SU-DHL-6 (cell line): ENCODE results near the gene BMP7.
"Not testable (repeated sequence)": the region's sequence is repeated elsewhere in the genome, so short reads cannot be mapped to it uniquely, and the experiment has no call there.

Experiments
- H2AFZ ChIP-seq: fragments of 200-600 bp; sonication (generic); 2 replicates; pipeline ENCODE4 v1.6.1; 2014; ENCODE audit warnings: low read depth, mild to moderate bottlenecking, moderate library complexity, mixed read lengths, antibody characterized with exemption, low read length; ENCODE audit not compliant: severe bottlenecking
- H3F3A ChIP-seq: fragments of 200-600 bp; shearing (Covaris generic); 2 replicates; pipeline ENCODE4 v1.6.0; 2016; ENCODE audit warnings: antibody characterized with exemption, mild to moderate bottlenecking; ENCODE audit not compliant: insufficient read depth
- H3K27ac ChIP-seq: fragments of 200-600 bp; sonication (generic); 2 replicates; pipeline ENCODE4 v1.5.1; 2016; ENCODE audit warnings: low read depth, mild to moderate bottlenecking, low read length, moderate library complexity, mixed read lengths
- H3K27me3 ChIP-seq: fragments of 200-600 bp; sonication (generic), shearing (Covaris generic); 2 replicates; pipeline ENCODE4 v1.6.0; 2014; ENCODE audit warnings: mild to moderate bottlenecking, low read length
- H3K36me3 ChIP-seq: fragments of 200-600 bp; sonication (generic); 2 replicates; pipeline ENCODE4 v1.6.1; 2014; ENCODE audit warnings: mild to moderate bottlenecking, low read length, mixed read lengths
- H3K4me2 ChIP-seq: fragments of 300-600, 200-600 bp; shearing (Covaris generic), sonication (generic); 2 replicates; pipeline ENCODE4 v1.6.0; 2014; ENCODE audit warnings: low read length, low read depth, mild to moderate bottlenecking; ENCODE audit not compliant: poor library complexity, severe bottlenecking
- H3K4me3 ChIP-seq: fragments of 200-600 bp; sonication (generic); 2 replicates; pipeline ENCODE4 v1.5.1; 2014; ENCODE audit warnings: antibody characterized with exemption, low read length, mild to moderate bottlenecking, mixed read lengths; ENCODE audit not compliant: insufficient read depth, poor library complexity, severe bottlenecking
- H3K79me2 ChIP-seq: fragments of 200-600 bp; sonication (generic); 2 replicates; pipeline ENCODE4 v1.6.1; 2014; ENCODE audit warnings: mild to moderate bottlenecking, low read length, moderate library complexity; ENCODE audit not compliant: insufficient read depth
- H3K9ac ChIP-seq: fragments of 200-600 bp; sonication (generic); 2 replicates; pipeline ENCODE4 v1.7.0; 2014; ENCODE audit warnings: mild to moderate bottlenecking, low read length
- H3K9me2 ChIP-seq: fragments of 200-600 bp; sonication (generic); replicated peaks from 2 replicates; pipeline ENCODE4 v1.6.1; 2014; ENCODE audit warnings: low read length; ENCODE audit not compliant: insufficient read depth
- H3K9me3 ChIP-seq: fragments of 200-600 bp; sonication (generic); 2 replicates; pipeline ENCODE4 v1.6.1; 2014; ENCODE audit warnings: low read length, mixed read lengths; ENCODE audit not compliant: insufficient read depth
- H4K20me1 ChIP-seq: fragments of 200-600 bp; sonication (generic); 2 replicates; pipeline ENCODE4 v1.6.1; 2014; ENCODE audit warnings: low read depth, mild to moderate bottlenecking, antibody characterized with exemption, low read length, moderate library complexity, mixed read lengths
- CTCF ChIP-seq: fragments of 200-600 bp; sonication (generic); IDR thresholded peaks from one replicate; pipeline ENCODE4 v1.5.1; 2017; ENCODE audit warnings: antibody characterized with exemption, mild to moderate bottlenecking, low read length, moderate library complexity; ENCODE audit not compliant: insufficient read depth, poor library complexity, severe bottlenecking
- EZH2phosphoT487 ChIP-seq: fragments of 200-600 bp; sonication (generic), shearing (Covaris generic); conservative IDR thresholded peaks from 2 replicates; pipeline ENCODE4 v1.6.1; 2018; ENCODE audit warnings: mild to moderate bottlenecking, antibody characterized with exemption, low read length, moderate library complexity, mixed read lengths

The BMP7 gene

GRCh38 chr20:57159193-57159851 is 107.1 kb downstream of the BMP7 start:
- no peak overlapping the region for H2AFZ ChIP-seq
- no peak overlapping the region for H3K9ac ChIP-seq
- no peaks in the 10 kb centered on the region for H3K36me3 ChIP-seq
- H3K79me2 ChIP-seq = no peaks in the 10 kb centered on the region
- H3F3A ChIP-seq = no peaks in the 10 kb centered on the region
- no peak overlapping the region for H3K4me2 ChIP-seq
- H3K9me3 ChIP-seq = no peaks in the 10 kb centered on the region
- H3K27ac ChIP-seq = no peak overlapping the region
- no peaks in the 10 kb centered on the region for H3K9me2 ChIP-seq
- H4K20me1 ChIP-seq = no peaks in the 10 kb centered on the region
- TF ChIP-seq CTCF (no peak), EZH2phosphoT487 (no peak)
- H3K4me3 ChIP-seq = no peak overlapping the region
- no peaks in the 10 kb centered on the region for H3K27me3 ChIP-seq

GRCh38 chr20:57158474-57158873 is 108.0 kb downstream of the BMP7 start:
- H3K4me3 ChIP-seq = no peak overlapping the region
- H3F3A ChIP-seq = no peaks in the 10 kb centered on the region
- H3K9me2 ChIP-seq = no peaks in the 10 kb centered on the region
- H3K27me3 ChIP-seq = no peaks in the 10 kb centered on the region
- no peak overlapping the region for H3K27ac ChIP-seq
- no peaks in the 10 kb centered on the region for H4K20me1 ChIP-seq
- H3K9ac ChIP-seq = no peak overlapping the region
- H3K36me3 ChIP-seq = no peaks in the 10 kb centered on the region
- TF ChIP-seq CTCF (no peak), EZH2phosphoT487 (no peak)
- H3K9me3 ChIP-seq = no peaks in the 10 kb centered on the region
- no peak overlapping the region for H3K4me2 ChIP-seq
- no peaks in the 10 kb centered on the region for H3K79me2 ChIP-seq
- H2AFZ ChIP-seq = no peak overlapping the region

GRCh38 chr20:57157787-57158186 is 108.7 kb downstream of the BMP7 start:
- H2AFZ ChIP-seq = not testable (repeated sequence)

GRCh38 chr20:57157106-57157691 is 109.2 kb downstream of the BMP7 start:
- no peak overlapping the region for H3K4me3 ChIP-seq
- no peaks in the 10 kb centered on the region for H3K9me2 ChIP-seq
- no peak overlapping the region for H3K9ac ChIP-seq
- H3K4me2 ChIP-seq = no peak overlapping the region
- H3K79me2 ChIP-seq = no peaks in the 10 kb centered on the region
- H3K9me3 ChIP-seq = no peaks in the 10 kb centered on the region
- H3F3A ChIP-seq = no peaks in the 10 kb centered on the region
- TF ChIP-seq CTCF (no peak), EZH2phosphoT487 (no peak)
- H3K36me3 ChIP-seq = no peaks in the 10 kb centered on the region
- no peak overlapping the region for H2AFZ ChIP-seq
- no peaks in the 10 kb centered on the region for H3K27me3 ChIP-seq
- no peak overlapping the region for H3K27ac ChIP-seq
- H4K20me1 ChIP-seq = no peaks in the 10 kb centered on the region

More at GRCh38 chr20:57157787-57158186, 108.7 kb downstream of the BMP7 start:
- H3K9ac ChIP-seq, H3K9me2 ChIP-seq, H3F3A ChIP-seq, H3K4me2 ChIP-seq, H3K4me3 ChIP-seq, H4K20me1 ChIP-seq, H3K36me3 ChIP-seq, H3K27ac ChIP-seq, H3K27me3 ChIP-seq, H3K9me3 ChIP-seq, H3K79me2 ChIP-seq: not testable (repeated sequence)
